Liver (tissue), 3 donors: ENCODE results near the gene CERS4.
"Not testable (repeated sequence)": the region's sequence is repeated elsewhere in the genome, so short reads cannot be mapped to it uniquely, and the experiment has no call there.

ENCODE experiments used
- CTCF ChIP-seq: fragments of 150-350 bp; IDR thresholded peaks from 2 replicates; pipeline ENCODE4 v1.5.1; 2017; ENCODE audit warnings: improper control_type of control experiment, low read depth, low read length; ENCODE audit not compliant: missing input control
- EGR1 ChIP-seq, 2 donors: IDR thresholded peaks; 2 replicates each; pipeline ENCODE4 v1.6.1; 2016 to 2018; ENCODE audit warnings: antibody characterized with exemption in 2 of 2, low read depth in 2 of 2
- GABPA ChIP-seq, 2 donors: IDR thresholded peaks in 1 of 2; conservative IDR thresholded peaks in 1 of 2; 2 replicates each; pipeline ENCODE4 v1.6.1; 2016; ENCODE audit warnings: antibody characterized with exemption in 2 of 2, mild to moderate bottlenecking in 1 of 2, moderate library complexity in 1 of 2
- HNF4A ChIP-seq, 2 donors: conservative IDR thresholded peaks; 2 replicates each; pipeline ENCODE4 v1.6.1; 2016; ENCODE audit warnings: antibody characterized with exemption in 2 of 2, mild to moderate bottlenecking in 2 of 2
- HNF4G ChIP-seq: IDR thresholded peaks from 2 replicates; pipeline ENCODE4 v1.6.1; 2016; ENCODE audit warnings: antibody characterized with exemption
- MAX ChIP-seq: IDR thresholded peaks from 2 replicates; pipeline ENCODE4 v1.6.1; 2016; ENCODE audit warnings: antibody characterized with exemption
- RAD21 ChIP-seq, 2 donors: IDR thresholded peaks; 2 replicates each; pipeline ENCODE4 v1.6.1; 2016; ENCODE audit warnings: antibody characterized with exemption in 2 of 2, mild to moderate bottlenecking in 2 of 2
- TAF1 ChIP-seq: conservative IDR thresholded peaks from 2 replicates; pipeline ENCODE4 v1.6.1; 2016; ENCODE audit warnings: antibody characterized with exemption, mild to moderate bottlenecking
- YY1 ChIP-seq: IDR thresholded peaks from 2 replicates; pipeline ENCODE4 v1.6.1; 2016; ENCODE audit warnings: antibody characterized with exemption, mild to moderate bottlenecking
- ZBTB33 ChIP-seq: IDR thresholded peaks from 2 replicates; pipeline ENCODE4 v1.6.1; 2016; ENCODE audit warnings: antibody characterized with exemption
- TF ChIP-seq, protein P1 (sequence below): IDR thresholded peaks from 2 replicates; pipeline ENCODE4 v1.6.1; 2016; ENCODE audit warnings: antibody characterized with exemption, mild to moderate bottlenecking
- donor health status: healthy.
- donor health status: healthy.

DNA sequence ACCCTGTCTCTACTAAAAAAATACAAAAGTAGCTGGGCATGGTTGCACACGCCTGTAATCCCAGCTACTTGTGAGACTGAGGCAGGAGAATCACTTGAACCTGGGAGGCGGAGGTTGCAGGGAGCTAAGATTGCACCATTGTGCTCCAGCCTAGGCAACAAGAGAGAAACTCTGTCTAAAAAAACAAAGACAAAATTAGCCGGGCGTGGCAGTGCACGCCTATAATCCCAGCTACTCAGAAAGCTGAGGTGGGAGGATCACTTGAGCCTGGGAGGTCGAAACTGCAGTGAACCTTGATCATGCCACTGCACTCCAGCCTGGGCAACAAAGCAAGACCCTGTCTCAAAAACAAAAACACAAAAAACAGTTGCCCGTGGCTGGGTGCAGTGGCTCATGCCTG lies 14.3 kb downstream of the CERS4 start:
- TF ChIP-seq EGR1 (IDR thresholded peaks at IDR 0.05; ENCODE audit: low read depth in 2 of 2); RAD21 (IDR thresholded peaks at IDR 0.05); YY1; CTCF; TAF1; GABPA (IDR thresholded peaks at IDR 0.05 in 1 of 2, conservative IDR thresholded peaks at IDR 0.05 in 1 of 2); ZBTB33; MAX; HNF4A (conservative IDR thresholded peaks at IDR 0.05); HNF4G: not testable (repeated sequence)
- TF ChIP-seq, protein P1, sequence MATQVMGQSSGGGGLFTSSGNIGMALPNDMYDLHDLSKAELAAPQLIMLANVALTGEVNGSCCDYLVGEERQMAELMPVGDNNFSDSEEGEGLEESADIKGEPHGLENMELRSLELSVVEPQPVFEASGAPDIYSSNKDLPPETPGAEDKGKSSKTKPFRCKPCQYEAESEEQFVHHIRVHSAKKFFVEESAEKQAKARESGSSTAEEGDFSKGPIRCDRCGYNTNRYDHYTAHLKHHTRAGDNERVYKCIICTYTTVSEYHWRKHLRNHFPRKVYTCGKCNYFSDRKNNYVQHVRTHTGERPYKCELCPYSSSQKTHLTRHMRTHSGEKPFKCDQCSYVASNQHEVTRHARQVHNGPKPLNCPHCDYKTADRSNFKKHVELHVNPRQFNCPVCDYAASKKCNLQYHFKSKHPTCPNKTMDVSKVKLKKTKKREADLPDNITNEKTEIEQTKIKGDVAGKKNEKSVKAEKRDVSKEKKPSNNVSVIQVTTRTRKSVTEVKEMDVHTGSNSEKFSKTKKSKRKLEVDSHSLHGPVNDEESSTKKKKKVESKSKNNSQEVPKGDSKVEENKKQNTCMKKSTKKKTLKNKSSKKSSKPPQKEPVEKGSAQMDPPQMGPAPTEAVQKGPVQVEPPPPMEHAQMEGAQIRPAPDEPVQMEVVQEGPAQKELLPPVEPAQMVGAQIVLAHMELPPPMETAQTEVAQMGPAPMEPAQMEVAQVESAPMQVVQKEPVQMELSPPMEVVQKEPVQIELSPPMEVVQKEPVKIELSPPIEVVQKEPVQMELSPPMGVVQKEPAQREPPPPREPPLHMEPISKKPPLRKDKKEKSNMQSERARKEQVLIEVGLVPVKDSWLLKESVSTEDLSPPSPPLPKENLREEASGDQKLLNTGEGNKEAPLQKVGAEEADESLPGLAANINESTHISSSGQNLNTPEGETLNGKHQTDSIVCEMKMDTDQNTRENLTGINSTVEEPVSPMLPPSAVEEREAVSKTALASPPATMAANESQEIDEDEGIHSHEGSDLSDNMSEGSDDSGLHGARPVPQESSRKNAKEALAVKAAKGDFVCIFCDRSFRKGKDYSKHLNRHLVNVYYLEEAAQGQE, result not testable (repeated sequence)
